Activated CD8-positive, alpha-beta memory T cell treated with anti-CD3 and anti-CD28 coated beads, Interleukin-2, amount 50 U/mL, for 4 hours (primary cell): Measurements from ENCODE around the gene TMEM125.

Source experiments
- DNase-seq: peaks from one replicate; pipeline ENCODE4 v3.0.0-alpha.2; 2020

Gene TMEM125

DNA sequence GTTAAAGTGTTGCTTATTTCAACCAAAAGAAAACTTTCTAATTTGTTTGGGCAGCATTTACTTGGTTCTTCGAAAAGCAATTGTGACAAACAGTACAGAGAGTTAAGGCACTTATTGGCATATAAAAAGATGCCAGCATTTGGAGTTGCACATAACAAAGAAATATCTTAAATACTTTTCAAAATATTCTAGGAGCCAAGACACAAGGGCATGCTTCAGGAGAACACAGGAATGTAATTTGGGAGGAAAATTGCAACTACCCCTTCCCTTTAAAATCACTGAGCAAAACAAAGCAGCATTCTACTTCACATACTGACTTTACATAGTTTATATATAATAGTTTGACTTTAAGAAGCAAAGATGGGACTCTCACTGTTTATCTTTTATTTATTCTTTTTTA, 26.4 kb downstream of the TMEM125 start:
- no peak for DNase-seq

DNA sequence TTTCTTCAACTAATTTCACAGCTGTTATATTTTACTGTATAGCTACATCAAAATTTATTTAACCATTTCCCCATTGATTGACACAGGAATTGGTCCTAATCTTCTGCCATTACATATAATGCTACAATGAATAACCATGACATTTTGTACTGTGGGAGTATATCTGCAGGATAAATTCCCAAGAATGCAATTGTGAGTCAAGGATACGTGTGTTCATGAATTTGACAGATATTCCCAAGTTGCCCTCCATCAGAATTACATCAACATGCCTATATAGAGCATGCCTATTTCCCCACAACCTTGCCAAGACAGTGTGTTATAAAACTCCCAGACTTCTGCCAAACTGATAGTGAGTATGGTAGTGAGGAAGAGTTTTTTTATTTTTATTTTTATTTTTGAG, 28.3 kb downstream of the TMEM125 start:
- DNase-seq = no peak

DNA sequence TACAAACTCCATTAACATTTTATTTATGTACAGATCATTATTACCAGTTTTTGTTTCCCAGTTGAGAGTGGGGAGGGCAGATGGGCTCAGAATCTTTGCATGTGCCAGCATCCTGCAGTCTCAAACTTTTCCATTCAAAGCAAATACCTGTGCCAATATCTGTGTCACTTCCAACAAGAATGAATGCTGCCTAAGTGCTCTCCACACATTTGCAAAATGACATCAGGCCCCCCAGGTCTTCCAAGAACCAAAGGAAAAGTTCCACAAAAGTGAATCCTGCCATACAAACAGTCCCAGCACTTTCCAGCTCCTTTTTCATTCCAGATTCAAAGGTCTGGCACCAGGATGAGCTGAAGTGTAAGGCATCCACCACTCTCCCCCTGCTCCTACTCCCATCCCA, 29.3 kb downstream of the TMEM125 start:
- DNase-seq = no peak

DNA sequence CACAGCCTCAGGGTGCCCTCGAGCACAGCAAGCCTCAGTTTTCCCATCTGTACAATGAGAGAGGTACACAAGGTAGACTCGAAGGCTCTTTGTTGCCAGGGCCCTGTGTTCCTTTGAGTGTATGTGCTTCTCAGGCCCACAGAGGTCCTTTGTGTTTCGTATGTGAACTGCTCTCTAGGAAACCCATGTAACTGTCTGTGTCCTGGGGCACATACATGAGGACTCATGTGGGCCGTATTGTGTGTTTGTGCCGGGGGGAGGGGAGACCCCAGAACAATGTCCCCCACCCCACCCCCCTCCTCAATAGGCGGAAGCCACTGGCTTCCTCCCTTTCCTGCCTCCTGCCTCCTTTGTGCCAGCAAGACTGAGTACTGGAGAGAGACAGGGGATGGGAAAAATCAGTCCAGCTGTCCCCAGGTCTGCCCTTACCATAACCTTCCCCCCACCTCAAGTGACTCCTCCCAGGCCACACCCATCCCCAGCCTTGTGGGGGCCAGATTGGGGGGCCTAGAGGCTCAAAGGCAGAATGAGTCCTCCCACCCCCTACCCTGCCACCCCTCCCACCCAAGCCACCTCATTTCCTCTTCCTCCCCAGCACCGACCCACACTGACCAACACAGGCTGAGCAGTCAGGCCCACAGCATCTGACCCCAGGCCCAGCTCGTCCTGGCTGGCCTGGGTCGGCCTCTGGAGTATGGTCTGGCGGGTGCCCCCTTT, 30.8 kb downstream of the TMEM125 start, which contains the start of gene TIE1:
TSS of gene TIE1 (plus strand) at position 605 of the 717 bp plus-strand sequence. CDS start at position 695, 90 bp downstream.
- no peak for DNase-seq

DNA sequence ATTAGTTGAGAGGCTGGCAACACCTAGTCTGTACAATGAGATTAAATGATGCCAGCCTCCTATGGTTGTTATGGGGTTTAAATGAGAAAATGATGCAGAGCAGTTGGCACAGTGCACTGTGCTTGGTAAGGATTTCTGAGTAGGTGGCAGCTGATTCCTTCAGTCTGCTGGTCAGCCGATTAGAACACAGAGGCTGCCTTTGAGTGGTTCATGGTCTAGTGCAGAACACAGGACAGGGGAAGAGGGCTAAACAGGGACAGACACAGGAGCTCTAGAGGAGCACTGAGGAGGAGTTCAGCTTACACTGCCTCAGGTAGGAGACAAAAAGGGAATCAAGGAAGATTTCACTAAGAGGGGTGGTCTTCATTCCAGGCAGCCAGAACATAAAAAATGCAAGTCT, 32.4 kb downstream of the TMEM125 start:
- no peak for DNase-seq

DNA sequence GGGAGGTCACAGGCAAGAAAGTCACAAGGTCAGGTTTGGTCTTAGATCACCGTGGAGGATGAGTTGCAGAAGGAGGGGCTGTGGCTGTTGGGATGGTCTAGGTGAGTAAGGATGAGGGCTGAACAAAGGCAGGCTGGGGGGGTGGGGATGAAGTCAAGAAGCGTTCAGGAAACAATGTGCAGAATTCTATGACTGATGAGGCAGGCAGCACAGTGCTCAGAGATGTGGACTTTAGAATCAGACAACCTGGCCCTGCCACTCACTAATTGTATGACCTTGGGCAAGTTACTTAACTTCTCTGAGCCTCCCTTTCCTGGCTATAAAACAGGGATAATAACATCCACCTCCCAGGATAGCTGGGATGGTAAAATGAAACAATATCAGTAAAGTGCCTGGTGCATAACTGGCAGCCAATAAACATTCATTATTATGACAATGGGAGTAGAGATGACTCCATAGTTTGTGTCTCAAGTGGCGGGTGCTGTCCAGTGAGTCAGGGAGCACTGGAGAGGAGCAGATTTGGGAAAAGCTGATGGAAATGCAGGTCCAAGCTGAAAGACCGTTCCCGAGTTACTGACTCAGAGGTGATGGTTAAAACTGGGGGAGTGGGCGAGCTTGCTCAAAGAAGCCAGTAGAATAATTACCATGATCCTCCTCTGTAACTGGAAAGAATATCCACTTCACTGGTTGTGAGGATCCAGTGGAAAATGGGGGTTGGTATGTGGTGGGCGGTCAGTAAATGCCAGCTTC, 33.1 kb downstream of the TMEM125 start:
- DNase-seq = no peak

DNA sequence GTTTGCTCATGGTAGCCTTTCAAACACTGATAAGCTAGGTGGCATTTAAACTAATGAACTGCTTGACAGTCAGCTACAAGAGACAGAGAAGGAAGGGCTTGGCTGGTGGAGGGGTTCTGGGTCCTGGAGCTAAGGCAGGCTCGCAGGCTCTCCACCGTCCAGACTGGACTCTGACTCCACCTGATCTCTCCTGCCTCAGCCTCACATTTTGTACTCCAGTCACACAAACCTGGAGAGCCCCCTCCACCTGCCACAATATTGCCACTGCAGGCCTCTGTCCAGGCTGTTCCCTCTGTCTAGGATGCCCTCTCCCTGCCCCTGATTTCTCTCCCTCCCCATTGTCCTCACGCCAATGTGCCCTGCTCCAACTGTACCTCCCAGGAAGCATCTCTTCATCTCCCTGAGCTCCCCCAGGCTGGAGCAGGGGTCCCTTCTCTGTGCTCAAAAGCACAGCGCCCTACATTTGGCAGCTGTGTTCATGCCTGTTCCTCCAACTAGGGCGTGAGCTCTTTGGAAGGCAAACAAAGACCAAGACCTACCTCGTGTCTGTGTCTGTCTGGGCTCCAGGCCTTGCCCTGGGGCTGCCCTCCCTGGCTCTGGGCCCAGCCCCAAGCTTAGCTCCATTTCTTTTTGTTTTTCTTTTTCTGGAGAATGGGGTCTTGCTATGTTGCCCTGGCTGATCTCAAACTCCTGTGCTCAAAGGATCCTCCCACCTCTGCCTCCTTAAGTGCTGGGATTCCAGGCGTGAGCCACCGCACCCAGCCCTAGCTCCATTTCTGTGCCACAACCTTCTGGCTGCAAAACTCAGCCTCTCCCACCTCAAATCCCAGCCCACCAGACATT, 33.9 kb downstream of the TMEM125 start:
- no peak for DNase-seq

DNA sequence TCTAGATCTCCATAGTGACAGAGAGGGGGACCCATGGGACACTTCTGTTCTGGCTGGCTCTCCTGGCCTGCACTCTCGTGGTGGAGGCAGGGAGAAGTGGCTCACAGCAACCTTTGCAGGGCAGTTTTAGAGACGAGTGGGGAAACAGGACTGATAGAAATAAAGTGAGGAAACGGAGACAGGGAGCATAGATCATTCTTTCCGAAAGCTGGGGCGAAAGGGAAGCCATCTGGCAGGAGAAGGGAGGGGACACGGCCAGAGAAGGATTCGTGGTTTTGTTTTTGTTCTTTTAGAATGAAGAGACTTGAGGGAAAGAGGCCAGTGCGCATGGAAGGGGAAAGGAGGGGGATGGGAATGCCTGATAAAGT, 34.5 kb downstream of the TMEM125 start:
- no peak for DNase-seq

DNA sequence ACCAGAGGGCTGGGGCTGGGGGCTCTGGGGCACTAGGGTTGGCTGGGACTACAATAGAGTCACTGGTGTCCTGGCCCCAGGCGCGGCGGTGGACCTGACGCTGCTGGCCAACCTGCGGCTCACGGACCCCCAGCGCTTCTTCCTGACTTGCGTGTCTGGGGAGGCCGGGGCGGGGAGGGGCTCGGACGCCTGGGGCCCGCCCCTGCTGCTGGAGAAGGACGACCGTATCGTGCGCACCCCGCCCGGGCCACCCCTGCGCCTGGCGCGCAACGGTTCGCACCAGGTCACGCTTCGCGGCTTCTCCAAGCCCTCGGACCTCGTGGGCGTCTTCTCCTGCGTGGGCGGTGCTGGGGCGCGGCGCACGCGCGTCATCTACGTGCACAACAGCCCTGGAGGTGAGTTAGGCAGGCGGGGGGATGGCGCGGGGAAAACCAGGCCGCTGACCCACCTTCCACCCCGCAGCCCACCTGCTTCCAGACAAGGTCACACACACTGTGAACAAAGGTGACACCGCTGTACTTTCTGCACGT, 35.1 kb downstream of the TMEM125 start:
- no peak for DNase-seq

DNA sequence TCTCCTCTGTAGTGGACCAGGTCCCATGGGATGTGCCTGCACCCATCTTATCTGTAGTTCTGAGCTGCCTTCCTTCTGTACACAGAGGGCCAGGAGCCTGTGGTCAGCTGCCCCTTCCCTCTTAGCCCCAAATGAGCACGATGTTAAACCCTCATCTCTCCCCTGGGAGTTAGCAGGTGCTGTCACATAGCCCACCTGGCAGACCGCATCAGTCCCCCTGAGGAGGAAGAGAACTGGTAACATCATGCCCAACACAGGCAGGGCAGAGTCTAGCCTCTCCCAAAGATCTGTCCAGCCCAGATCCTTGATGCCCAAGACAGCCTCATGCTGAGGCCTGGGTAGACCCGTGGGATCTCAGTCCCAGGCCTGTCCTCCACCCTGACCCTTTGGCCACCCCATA, 35.7 kb downstream of the TMEM125 start:
- DNase-seq = no peak

DNA sequence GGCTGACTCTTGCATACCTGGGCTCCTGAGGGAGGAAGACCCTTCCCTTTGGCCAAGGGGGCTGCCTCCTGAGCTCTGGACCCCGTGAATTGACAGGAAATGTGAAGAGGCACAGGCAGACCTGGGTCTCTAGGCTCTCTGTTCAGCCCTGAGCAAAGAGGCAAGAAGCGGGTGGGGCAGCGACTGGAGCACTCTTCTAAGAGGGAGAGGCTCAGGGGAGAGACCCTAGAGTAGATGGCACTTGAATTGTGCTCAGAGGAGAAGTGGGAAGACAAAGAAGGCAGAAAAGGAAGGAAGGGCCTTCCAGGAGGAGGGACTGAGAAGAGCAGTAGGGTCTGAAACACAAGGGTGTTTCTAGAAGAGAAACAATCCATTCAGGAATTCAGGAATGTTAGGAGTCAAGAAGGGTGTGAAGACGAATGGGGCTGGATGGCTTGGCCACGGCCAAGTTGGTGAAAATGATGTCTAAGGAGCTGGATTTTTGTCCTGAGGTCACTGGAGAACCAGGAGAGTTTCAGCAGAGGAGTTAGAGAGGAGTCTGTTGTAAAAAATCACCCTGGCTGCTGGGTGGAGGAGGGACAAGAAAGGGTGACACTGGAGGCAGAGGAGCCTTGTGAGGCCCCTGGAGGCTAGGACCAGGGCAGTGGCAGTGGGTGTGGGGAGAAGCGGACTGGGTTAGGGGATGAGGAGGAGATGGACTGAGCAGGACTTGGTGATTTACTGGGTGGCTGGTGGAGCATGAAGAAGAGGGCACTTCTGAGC, 36.3 kb downstream of the TMEM125 start:
- no peak for DNase-seq

DNA sequence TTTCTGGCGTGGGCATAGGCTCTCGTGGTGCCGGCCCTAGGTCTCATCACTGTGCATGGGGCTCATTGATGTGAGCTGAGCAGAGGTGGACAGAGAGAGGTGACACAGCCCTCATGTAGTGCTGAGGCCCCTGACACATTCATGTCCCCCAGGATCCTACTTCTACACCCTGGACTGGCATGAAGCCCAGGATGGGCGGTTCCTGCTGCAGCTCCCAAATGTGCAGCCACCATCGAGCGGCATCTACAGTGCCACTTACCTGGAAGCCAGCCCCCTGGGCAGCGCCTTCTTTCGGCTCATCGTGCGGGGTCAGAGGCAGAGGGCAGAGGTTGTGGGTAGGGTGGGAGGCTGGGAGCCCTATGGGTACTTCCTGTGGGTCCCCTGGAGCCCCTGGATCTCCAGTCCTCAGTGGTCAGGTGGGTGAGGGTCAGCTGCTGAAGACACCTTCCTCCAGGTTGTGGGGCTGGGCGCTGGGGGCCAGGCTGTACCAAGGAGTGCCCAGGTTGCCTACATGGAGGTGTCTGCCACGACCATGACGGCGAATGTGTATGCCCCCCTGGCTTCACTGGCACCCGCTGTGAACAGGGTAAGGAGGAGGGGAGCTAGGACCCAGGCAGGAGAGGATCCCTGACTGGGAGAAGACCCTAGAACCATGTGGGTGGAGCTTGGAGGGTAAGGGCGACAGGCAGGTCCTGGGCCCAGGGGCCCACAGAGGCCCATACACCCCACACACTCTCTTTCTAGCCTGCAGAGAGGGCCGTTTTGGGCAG, 37.1 kb downstream of the TMEM125 start:
- no peak for DNase-seq

DNA sequence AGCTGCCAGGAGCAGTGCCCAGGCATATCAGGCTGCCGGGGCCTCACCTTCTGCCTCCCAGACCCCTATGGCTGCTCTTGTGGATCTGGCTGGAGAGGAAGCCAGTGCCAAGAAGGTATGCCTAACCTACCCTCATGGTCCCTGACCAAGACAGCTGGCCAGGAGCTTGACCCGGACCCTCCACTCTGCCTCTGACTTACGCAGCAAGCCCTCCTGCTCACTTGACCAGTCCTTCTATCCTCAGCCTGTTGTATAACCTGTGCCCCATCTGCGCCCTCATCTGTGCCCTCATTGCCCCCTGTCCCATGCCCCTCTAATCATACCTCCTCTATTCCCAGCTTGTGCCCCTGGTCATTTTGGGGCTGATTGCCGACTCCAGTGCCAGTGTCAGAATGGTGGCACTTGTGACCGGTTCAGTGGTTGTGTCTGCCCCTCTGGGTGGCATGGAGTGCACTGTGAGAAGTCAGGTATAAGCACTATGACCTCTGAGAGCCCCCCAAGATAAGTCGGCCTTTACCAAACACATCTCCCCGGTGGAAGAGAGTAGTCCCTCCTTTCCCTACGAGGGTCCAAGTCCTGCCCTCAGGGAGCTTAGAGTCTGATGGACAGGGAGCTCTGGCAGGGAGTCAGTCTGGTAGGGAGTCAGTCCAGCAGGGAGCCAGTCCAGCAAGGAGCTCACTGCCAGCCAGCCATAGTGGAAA, 37.8 kb downstream of the TMEM125 start:
- no peak for DNase-seq

DNA sequence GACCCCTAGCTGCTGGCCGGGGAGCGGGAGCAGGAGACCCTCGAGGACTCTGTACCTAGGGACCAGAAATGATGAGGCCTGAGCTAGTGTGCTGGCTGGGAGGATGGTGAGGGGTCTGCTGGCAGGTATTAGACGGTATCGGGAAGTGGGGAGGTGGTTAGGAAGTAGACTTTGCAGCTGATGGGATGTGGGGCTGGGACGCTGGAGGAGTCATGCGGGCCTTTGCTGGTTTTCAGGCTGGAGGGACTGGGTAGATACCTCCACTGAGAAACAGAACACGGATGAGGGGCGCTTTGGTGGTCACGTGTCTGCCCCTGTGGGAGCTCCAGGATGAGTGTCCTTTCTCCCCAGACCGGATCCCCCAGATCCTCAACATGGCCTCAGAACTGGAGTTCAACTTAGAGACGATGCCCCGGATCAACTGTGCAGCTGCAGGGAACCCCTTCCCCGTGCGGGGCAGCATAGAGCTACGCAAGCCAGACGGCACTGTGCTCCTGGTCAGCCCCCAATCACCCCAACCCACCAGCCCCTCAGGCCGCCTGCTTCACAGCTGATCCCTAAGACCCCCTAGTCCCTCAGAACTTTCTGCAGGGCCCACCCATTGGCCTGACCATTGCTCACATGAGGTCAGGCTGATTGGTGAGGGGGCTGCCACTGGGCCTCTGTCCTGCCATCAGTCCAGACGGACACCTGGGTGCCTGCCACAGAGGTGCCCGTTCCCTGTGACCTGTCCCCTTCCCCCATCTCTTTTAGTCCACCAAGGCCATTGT, 39.0 kb downstream of the TMEM125 start:
- no peak for DNase-seq

DNA sequence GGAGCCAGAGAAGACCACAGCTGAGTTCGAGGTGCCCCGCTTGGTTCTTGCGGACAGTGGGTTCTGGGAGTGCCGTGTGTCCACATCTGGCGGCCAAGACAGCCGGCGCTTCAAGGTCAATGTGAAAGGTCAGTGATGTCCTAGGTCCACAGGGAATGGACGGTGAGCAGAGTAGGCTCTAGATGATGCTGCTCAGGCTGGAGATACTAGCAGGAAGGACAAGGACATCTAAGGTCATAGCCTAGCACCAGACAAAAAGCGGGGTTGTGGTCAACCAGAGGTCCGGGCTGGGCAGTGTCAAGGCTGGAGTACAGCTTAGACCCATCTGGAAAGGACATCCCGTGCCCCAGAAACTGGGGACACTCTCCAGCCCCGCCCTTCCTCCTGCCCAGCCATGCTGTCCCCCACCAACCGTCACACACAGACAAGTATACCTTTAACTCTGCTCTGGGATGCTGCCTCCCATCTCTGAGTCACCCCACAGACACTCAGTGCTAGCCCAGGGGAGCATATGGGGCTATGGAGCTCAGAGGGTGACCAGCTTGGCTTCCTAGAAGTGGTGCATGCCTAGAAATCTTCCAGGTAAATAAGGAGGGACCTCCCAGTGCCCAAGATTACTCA, 39.7 kb downstream of the TMEM125 start:
- DNase-seq = no peak

DNA sequence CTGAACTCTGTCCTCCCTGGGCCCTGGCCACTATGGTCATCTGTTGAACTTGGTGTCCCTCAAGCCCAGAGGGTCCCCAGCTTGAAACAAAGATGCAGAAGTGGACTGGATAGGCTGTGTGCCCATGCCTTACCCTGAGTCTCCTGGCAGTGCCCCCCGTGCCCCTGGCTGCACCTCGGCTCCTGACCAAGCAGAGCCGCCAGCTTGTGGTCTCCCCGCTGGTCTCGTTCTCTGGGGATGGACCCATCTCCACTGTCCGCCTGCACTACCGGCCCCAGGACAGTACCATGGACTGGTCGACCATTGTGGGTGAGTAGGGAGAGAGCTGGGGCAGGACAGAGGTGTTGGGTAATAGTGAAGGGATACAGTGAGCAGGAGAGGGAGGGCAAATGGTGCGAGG, 41.7 kb downstream of the TMEM125 start:
- DNase-seq = no peak

DNA sequence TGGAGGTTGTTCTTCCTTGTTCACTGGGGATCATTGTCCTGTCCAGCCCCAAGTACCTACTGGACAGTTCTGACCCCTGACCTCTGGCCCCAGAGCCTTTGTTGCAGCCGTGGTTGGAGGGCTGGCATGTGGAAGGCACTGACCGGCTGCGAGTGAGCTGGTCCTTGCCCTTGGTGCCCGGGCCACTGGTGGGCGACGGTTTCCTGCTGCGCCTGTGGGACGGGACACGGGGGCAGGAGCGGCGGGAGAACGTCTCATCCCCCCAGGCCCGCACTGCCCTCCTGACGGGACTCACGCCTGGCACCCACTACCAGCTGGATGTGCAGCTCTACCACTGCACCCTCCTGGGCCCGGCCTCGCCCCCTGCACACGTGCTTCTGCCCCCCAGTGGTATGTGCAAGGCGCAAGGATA, 42.4 kb downstream of the TMEM125 start:
- DNase-seq = no peak

DNA sequence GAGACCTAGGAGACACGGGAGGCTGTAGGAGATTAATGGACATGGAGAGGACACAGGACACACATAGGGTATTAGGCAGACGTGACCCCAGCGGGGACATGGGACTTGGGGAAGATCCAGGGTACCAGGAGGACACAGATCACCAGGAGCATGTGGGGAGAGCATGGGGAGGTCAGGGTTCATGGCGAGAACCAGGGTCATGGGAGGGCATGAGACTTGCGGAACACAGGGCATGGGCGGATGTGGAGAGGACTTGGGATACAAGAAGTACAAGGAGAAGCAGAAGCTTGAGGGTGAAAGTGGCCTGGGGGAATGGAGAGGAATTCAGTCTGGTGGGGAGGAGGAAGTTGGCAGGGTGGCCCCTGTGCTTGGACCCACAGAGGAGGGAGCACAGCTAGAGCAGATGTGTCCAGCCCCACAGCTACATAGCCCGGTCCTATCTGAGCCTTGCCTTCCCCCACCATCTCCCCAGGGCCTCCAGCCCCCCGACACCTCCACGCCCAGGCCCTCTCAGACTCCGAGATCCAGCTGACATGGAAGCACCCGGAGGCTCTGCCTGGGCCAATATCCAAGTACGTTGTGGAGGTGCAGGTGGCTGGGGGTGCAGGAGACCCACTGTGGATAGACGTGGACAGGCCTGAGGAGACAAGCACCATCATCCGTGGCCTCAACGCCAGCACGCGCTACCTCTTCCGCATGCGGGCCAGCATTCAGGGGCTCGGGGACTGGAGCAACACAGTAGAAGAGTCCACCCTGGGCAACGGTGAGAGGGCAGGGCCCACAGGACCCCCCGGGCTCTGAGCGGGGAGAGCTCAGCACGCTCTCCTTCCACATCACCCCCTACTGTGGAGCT, 43.1 kb downstream of the TMEM125 start:
- no peak for DNase-seq

DNA sequence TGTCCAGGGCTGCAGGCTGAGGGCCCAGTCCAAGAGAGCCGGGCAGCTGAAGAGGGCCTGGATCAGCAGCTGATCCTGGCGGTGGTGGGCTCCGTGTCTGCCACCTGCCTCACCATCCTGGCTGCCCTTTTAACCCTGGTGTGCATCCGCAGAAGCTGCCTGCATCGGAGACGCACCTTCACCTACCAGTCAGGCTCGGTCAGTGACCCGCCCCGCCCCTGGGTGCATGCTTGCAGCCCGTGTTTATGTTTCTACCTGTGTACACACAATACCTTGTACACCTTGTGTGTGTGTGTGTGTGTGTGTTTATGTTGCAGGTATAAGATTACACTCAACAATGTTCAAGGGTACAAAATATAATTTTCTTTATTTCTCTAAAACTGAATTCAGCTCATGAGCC, 44.0 kb downstream of the TMEM125 start:
- DNase-seq = no peak
